ENCODE measurements around the gene PIGH. TPM values are rescaled to one million over a fixed set of nuclear protein-coding genes. Genes with fewer than 3 reads are reported as not detected.

The PIGH gene, protein sequence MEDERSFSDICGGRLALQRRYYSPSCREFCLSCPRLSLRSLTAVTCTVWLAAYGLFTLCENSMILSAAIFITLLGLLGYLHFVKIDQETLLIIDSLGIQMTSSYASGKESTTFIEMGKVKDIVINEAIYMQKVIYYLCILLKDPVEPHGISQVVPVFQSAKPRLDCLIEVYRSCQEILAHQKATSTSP
- total RNA-seq (ENCODE audit: unreplicated experiment) = 24.3 TPM
- long read RNA-seq, transcript PIGH-201 (4 exons, 1,420 nt) = major isoform, 25 of 33 reads
- long read RNA-seq, partial matches to known transcripts = 0 of 33 reads
- long read RNA-seq, other reads (novel, unspliced or antisense) = 3 of 33 reads

DNA sequence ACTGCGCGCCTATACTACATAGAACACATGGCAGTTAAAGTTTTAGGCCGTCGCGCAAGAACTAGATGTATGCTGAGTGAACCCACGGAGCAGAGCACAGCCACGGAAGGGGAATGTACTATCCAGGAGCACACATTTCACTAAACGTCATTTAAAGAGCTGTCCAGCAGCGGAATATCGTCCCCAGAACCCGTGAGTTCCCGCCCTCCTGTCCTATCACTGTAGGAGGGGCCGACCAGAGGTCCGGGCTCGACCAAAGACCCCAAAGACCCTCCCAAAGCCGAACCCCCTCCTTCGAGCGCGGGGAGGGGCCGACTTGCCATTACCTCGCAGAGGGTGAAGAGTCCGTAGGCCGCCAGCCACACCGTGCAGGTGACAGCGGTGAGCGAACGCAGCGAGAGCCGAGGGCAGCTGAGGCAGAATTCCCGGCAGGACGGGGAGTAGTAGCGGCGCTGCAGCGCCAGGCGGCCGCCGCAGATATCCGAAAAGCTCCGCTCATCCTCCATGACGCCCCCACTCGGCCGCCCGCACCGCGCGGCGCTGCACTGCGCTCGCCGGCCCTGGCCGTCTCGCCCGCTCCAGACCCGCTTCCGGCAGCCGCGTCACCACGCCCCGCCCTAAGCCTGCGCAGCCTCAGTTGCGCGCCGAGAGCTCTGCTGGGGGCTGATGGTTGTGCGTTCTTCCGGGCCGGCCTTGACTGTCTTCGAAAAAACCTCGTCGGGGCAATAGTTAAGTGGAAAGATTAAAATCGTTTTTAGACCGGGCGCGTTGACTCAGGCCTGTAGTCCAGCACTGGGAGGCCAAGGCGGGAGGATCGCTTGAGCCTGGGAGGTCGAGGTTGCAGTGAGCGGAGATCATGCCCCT lies at the start of gene PIGH:
PIGH (minus strand) TSS at position 571 of the 864 bp plus-strand sequence; CDS start at position 506, 65 bp downstream.
- Mint-ChIP-seq H3K4me1 (ENCODE audit: low read depth, unreplicated experiment) (peaks cover 6% of the 10 kb centered on the region), H3K27ac (ENCODE audit: unreplicated experiment) (peak within 1 kb of the TSS; percentile 94), H3K4me3 (ENCODE audit: unreplicated experiment) (peak within 1 kb of the TSS; percentile 99), H3K9me3 (ENCODE audit: unreplicated experiment) (peaks cover 7% of the 10 kb centered on the region), H3K27me3 (ENCODE audit: unreplicated experiment) (peaks cover 7% of the 10 kb centered on the region), H3K36me3 (ENCODE audit: unreplicated experiment) (peaks cover 18% of the 10 kb centered on the region)
- TF ChIP-seq, protein P1, sequence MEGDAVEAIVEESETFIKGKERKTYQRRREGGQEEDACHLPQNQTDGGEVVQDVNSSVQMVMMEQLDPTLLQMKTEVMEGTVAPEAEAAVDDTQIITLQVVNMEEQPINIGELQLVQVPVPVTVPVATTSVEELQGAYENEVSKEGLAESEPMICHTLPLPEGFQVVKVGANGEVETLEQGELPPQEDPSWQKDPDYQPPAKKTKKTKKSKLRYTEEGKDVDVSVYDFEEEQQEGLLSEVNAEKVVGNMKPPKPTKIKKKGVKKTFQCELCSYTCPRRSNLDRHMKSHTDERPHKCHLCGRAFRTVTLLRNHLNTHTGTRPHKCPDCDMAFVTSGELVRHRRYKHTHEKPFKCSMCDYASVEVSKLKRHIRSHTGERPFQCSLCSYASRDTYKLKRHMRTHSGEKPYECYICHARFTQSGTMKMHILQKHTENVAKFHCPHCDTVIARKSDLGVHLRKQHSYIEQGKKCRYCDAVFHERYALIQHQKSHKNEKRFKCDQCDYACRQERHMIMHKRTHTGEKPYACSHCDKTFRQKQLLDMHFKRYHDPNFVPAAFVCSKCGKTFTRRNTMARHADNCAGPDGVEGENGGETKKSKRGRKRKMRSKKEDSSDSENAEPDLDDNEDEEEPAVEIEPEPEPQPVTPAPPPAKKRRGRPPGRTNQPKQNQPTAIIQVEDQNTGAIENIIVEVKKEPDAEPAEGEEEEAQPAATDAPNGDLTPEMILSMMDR (IDR thresholded peaks at IDR 0.05; ENCODE audit: partially characterized antibody, unreplicated experiment) = peak; percentile 67
- DNase-seq = peak; percentile 97

DNA sequence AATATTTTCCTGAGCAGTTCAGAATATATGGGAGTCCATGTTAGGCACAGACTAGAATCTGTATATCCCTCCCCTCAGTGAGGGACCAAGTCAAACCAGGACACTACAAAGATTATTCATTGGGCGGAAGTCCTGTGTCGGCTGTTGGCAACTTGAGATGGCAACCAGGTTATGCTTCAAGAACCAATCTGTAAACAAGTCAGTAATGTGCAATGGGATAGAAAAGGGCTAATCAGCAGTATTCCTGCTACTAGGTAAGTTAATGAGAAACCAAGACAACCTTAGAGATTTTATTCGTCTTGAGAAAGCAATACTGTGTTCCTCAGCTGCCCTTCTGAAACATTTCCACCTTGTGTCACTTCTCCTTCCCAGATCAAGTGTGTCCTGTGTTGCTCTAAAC lies 46.1 kb upstream of the PIGH start:
- H3K4me3 Mint-ChIP-seq (ENCODE audit: unreplicated experiment) = no peak overlapping the region
- H3K4me1 Mint-ChIP-seq (ENCODE audit: low read depth, unreplicated experiment) = peaks cover 16% of the 10 kb centered on the region
- TF ChIP-seq, protein P1 (IDR thresholded peaks at IDR 0.05; ENCODE audit: partially characterized antibody, unreplicated experiment) = no peak
- H3K27me3 Mint-ChIP-seq (ENCODE audit: unreplicated experiment) = no peaks in the 10 kb centered on the region
- peaks cover 2% of the 10 kb centered on the region for H3K9me3 Mint-ChIP-seq (ENCODE audit: unreplicated experiment)
- no peak overlapping the region for H3K27ac Mint-ChIP-seq (ENCODE audit: unreplicated experiment)
- DNase-seq = no peak
- H3K36me3 Mint-ChIP-seq (ENCODE audit: unreplicated experiment) = no peaks in the 10 kb centered on the region

- Mint-ChIP-seq H3K4me3 (ENCODE audit: unreplicated experiment) (no peak overlapping the region), H3K36me3 (ENCODE audit: unreplicated experiment) (no peaks in the 10 kb centered on the region), H3K9me3 (ENCODE audit: unreplicated experiment) (no peaks in the 10 kb centered on the region), H3K27me3 (ENCODE audit: unreplicated experiment) (no peaks in the 10 kb centered on the region), H3K27ac (ENCODE audit: unreplicated experiment) (no peak overlapping the region), H3K4me1 (ENCODE audit: low read depth, unreplicated experiment) (peaks cover 9% of the 10 kb centered on the region)
- TF ChIP-seq, protein P1 (IDR thresholded peaks at IDR 0.05; ENCODE audit: partially characterized antibody, unreplicated experiment) = no peak
- no peak for DNase-seq
These were observed 45.3 kb upstream of the PIGH start for GRCh38 chr14:67645414-67645813.

- no peak for DNase-seq
- Mint-ChIP-seq H3K4me1 (ENCODE audit: low read depth, unreplicated experiment) (peaks cover 6% of the 10 kb centered on the region), H3K36me3 (ENCODE audit: unreplicated experiment) (no peaks in the 10 kb centered on the region), H3K27ac (ENCODE audit: unreplicated experiment) (no peak overlapping the region), H3K27me3 (ENCODE audit: unreplicated experiment) (no peaks in the 10 kb centered on the region), H3K4me3 (ENCODE audit: unreplicated experiment) (no peak overlapping the region), H3K9me3 (ENCODE audit: unreplicated experiment) (no peaks in the 10 kb centered on the region)
- TF ChIP-seq, protein P1 (IDR thresholded peaks at IDR 0.05; ENCODE audit: partially characterized antibody, unreplicated experiment) = no peak
These were observed 44.4 kb upstream of the PIGH start for GRCh38 chr14:67644428-67644827.

Measured in glutamatergic neuron (in vitro differentiated cells).